Dermis blood vessel endothelial cell (primary cell): Measurements from ENCODE around the gene E2F3. TPM values are rescaled to one million over a fixed set of nuclear protein-coding genes. Genes with fewer than 3 reads are reported as not detected.
A peak's percentile ranks its signal among the peaks of the same experiment; 100 is the strongest.
"Not testable (repeated sequence)": the region's sequence is repeated elsewhere in the genome, so short reads cannot be mapped to it uniquely, and the experiment has no call there.

ENCODE experiments used
- DNase-seq: peaks from one replicate; pipeline ENCODE4 v3.0.0; 2010
- total RNA-seq: library from RNA; depleted of rRNA; stranded (reverse); fragments of >200 nt; gene quantifications from 2 replicates; pipeline ENCODE4 v1.2.3, GENCODE V29; 2014

The E2F3 gene
- total RNA-seq, 1 donor from 2014 or later = 5.8 TPM

- DNase-seq = no peak
These were observed 33.1 kb downstream of the E2F3 start for GRCh38 chr6:20434766-20435165.

GRCh38 chr6:20436719-20437118 is 35.0 kb downstream of the E2F3 start:
- no peak for DNase-seq

- no peak for DNase-seq
These were observed 36.0 kb downstream of the E2F3 start for GRCh38 chr6:20437639-20438038.

- no peak for DNase-seq
These were observed 36.9 kb downstream of the E2F3 start for GRCh38 chr6:20438462-20439070.

- no peak for DNase-seq
These were observed 37.9 kb downstream of the E2F3 start for GRCh38 chr6:20439558-20439957.

- no peak for DNase-seq
These were observed 38.6 kb downstream of the E2F3 start for GRCh38 chr6:20440296-20440695.

GRCh38 chr6:20441236-20441635 is 39.6 kb downstream of the E2F3 start:
- DNase-seq = no peak

GRCh38 chr6:20441921-20442320 is 40.2 kb downstream of the E2F3 start:
- no peak for DNase-seq

GRCh38 chr6:20444786-20445271 is 43.1 kb downstream of the E2F3 start:
- peak; percentile 7 for DNase-seq

GRCh38 chr6:20447157-20447556 is 45.5 kb downstream of the E2F3 start:
- DNase-seq = no peak

GRCh38 chr6:20447581-20448132 is 46.0 kb downstream of the E2F3 start:
- no peak for DNase-seq

- DNase-seq = no peak
These were observed 47.1 kb downstream of the E2F3 start for GRCh38 chr6:20448828-20449227.

GRCh38 chr6:20454204-20454824 is 52.6 kb downstream of the E2F3 start:
- no peak for DNase-seq

- peak; percentile 28 for DNase-seq
These were observed 53.7 kb downstream of the E2F3 start for GRCh38 chr6:20455251-20455940.

GRCh38 chr6:20458027-20458894 is 56.6 kb downstream of the E2F3 start:
- no peak for DNase-seq

GRCh38 chr6:20459682-20460081 is 58.0 kb downstream of the E2F3 start:
- DNase-seq = no peak

- DNase-seq = no peak
These were observed 59.9 kb downstream of the E2F3 start for GRCh38 chr6:20461576-20461975.

GRCh38 chr6:20463396-20463795 is 61.7 kb downstream of the E2F3 start:
- DNase-seq = no peak

- no peak for DNase-seq
These were observed 62.4 kb downstream of the E2F3 start for GRCh38 chr6:20464041-20464440.

- no peak for DNase-seq
These were observed 63.2 kb downstream of the E2F3 start for GRCh38 chr6:20464847-20465246.

GRCh38 chr6:20465616-20466015 is 63.9 kb downstream of the E2F3 start:
- DNase-seq = not testable (repeated sequence)

GRCh38 chr6:20467437-20467836 is 65.8 kb downstream of the E2F3 start:
- DNase-seq = no peak

GRCh38 chr6:20468209-20468608 is 66.5 kb downstream of the E2F3 start:
- no peak for DNase-seq
